ENCODE results near the gene BCAS3.

The BCAS3 gene

DNA sequence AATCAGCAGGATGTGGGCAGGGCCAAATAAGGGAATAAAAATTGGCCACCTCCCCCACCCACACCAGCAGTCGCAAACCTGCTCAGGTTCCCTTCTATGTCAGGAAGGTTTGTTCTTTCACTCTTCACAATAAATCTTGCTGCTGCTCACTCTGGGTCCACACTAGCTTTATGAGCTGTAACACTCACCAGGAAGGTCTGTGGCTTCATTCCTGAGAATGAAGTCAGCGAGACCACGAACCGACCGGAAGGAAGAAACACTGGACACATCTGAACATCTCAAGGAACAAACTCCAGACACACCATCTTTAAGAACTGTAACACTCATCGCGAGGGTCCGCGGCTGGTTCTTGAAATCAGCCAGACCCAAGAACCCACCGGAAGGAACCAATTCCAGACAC is 606.5 kb downstream of the BCAS3 start:
- no peaks in the 10 kb centered on the region for H3K9me2 ChIP-seq (ENCODE audit: low read depth, low read length)
- H3K27ac ChIP-seq (ENCODE audit: low read depth, low read length, poor library complexity, severe bottlenecking) = no peak overlapping the region
- H3F3A ChIP-seq (ENCODE audit: insufficient read depth, low read length) = no peaks in the 10 kb centered on the region
- H3K79me2 ChIP-seq (ENCODE audit: insufficient read depth, low read length) = no peaks in the 10 kb centered on the region
- no peak overlapping the region for H2AFZ ChIP-seq (ENCODE audit: low read length)
- H3K27me3 ChIP-seq (ENCODE audit: insufficient read depth, low read length) = no peaks in the 10 kb centered on the region
- H3K4me1 ChIP-seq (ENCODE audit: insufficient read depth, low read length, severe bottlenecking) = peaks cover 9% of the 10 kb centered on the region
- TF ChIP-seq EZH2 (IDR thresholded peaks at IDR 0.05; ENCODE audit: borderline replicate concordance, low read length) = no peak
- TF ChIP-seq, protein P1, sequence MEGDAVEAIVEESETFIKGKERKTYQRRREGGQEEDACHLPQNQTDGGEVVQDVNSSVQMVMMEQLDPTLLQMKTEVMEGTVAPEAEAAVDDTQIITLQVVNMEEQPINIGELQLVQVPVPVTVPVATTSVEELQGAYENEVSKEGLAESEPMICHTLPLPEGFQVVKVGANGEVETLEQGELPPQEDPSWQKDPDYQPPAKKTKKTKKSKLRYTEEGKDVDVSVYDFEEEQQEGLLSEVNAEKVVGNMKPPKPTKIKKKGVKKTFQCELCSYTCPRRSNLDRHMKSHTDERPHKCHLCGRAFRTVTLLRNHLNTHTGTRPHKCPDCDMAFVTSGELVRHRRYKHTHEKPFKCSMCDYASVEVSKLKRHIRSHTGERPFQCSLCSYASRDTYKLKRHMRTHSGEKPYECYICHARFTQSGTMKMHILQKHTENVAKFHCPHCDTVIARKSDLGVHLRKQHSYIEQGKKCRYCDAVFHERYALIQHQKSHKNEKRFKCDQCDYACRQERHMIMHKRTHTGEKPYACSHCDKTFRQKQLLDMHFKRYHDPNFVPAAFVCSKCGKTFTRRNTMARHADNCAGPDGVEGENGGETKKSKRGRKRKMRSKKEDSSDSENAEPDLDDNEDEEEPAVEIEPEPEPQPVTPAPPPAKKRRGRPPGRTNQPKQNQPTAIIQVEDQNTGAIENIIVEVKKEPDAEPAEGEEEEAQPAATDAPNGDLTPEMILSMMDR (IDR thresholded peaks at IDR 0.05; ENCODE audit: low read length) = no peak
- no peak overlapping the region for H3K4me3 ChIP-seq (ENCODE audit: low read depth, low read length, poor library complexity, severe bottlenecking)
- no peaks in the 10 kb centered on the region for H4K20me1 ChIP-seq (ENCODE audit: insufficient read depth, low read length)
- H3K9me3 ChIP-seq (ENCODE audit: low read length) = no peaks in the 10 kb centered on the region
- no peak overlapping the region for H3K4me2 ChIP-seq (ENCODE audit: low read length)
- no peaks in the 10 kb centered on the region for H3K36me3 ChIP-seq (ENCODE audit: insufficient read depth, low read length)
- H3K9ac ChIP-seq (ENCODE audit: low read length) = no peak overlapping the region

DNA sequence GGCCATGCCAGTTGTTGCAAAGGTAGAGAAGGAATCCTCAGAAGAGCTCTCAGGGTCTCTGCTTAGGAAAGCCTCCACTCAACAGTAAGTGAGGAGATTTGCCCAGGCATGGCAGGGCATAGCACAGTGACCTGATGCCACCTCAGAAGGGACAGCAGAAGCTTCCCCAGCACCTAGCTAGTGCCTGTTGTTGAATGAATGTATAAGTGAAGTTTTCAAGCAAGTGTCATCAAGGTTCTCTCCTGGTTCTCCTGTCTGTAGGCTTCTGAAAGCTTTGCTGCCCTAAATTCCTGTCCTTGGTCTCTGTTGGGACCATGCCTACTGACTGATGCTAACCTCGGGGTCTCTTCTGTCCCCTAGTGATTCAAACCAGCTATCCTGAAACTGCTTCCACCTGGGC is 607.1 kb downstream of the BCAS3 start:
- Histone ChIP-seq H4K20me1 (ENCODE audit: insufficient read depth, low read length) (no peaks in the 10 kb centered on the region), H3K36me3 (ENCODE audit: insufficient read depth, low read length) (no peaks in the 10 kb centered on the region), H3K27ac (ENCODE audit: low read depth, low read length, poor library complexity, severe bottlenecking) (no peak overlapping the region), H3F3A (ENCODE audit: insufficient read depth, low read length) (no peaks in the 10 kb centered on the region), H3K4me2 (ENCODE audit: low read length) (no peak overlapping the region), H3K27me3 (ENCODE audit: insufficient read depth, low read length) (no peaks in the 10 kb centered on the region), H2AFZ (ENCODE audit: low read length) (no peak overlapping the region), H3K9me2 (ENCODE audit: low read depth, low read length) (no peaks in the 10 kb centered on the region), H3K9me3 (ENCODE audit: low read length) (no peaks in the 10 kb centered on the region), H3K4me1 (ENCODE audit: insufficient read depth, low read length, severe bottlenecking) (peaks cover 3% of the 10 kb centered on the region), H3K4me3 (ENCODE audit: low read depth, low read length, poor library complexity, severe bottlenecking) (no peak overlapping the region), H3K79me2 (ENCODE audit: insufficient read depth, low read length) (no peaks in the 10 kb centered on the region), H3K9ac (ENCODE audit: low read length) (no peak overlapping the region)
- TF ChIP-seq EZH2 (IDR thresholded peaks at IDR 0.05; ENCODE audit: borderline replicate concordance, low read length) = no peak
- TF ChIP-seq, protein P1 (IDR thresholded peaks at IDR 0.05; ENCODE audit: low read length) = no peak

DNA sequence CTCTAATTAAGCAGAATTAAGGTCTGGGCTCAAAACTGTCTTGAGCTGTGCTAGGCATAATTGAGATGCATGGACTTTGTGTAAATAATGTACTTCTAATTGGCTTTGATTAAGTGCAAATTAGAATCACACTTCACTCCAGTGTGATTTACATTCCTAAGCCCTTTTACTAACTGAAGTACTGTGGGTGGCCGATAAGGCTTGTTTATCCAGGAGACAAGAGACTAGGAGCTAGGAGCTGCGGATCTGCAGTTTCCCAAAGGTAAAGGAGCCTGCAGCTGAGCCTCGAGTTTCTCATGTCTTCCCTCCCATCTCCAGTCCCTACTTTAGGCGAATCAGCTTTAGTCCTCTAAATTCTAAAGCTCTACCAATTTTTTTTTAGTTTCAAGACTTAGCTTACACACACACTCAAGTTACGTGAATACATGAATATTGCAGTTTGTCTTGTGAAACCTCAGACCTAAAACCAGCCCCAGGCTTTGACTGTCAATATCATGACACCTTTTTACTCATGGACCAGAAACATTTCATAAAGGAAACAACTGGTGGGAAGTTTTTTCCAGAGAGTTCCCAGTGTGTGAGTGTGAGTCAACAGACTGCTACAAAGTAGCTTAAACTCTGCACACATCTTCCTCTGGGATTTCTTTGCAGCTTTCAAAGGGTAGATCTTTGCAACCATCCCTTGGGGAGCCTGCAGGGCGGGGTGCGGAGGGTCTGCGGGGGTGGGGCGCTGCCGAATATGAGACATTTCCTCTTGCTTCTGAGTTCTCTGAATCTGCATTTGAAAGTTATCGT is 608.1 kb downstream of the BCAS3 start:
- Histone ChIP-seq H3K27me3 (ENCODE audit: insufficient read depth, low read length) (no peaks in the 10 kb centered on the region), H4K20me1 (ENCODE audit: insufficient read depth, low read length) (no peaks in the 10 kb centered on the region), H2AFZ (ENCODE audit: low read length) (no peak overlapping the region), H3K4me3 (ENCODE audit: low read depth, low read length, poor library complexity, severe bottlenecking) (no peak overlapping the region), H3K79me2 (ENCODE audit: insufficient read depth, low read length) (no peaks in the 10 kb centered on the region), H3K27ac (ENCODE audit: low read depth, low read length, poor library complexity, severe bottlenecking) (no peak overlapping the region), H3K9me2 (ENCODE audit: low read depth, low read length) (no peaks in the 10 kb centered on the region), H3K4me1 (ENCODE audit: insufficient read depth, low read length, severe bottlenecking) (no peaks in the 10 kb centered on the region), H3F3A (ENCODE audit: insufficient read depth, low read length) (no peaks in the 10 kb centered on the region), H3K36me3 (ENCODE audit: insufficient read depth, low read length) (no peaks in the 10 kb centered on the region), H3K4me2 (ENCODE audit: low read length) (no peak overlapping the region), H3K9ac (ENCODE audit: low read length) (no peak overlapping the region), H3K9me3 (ENCODE audit: low read length) (no peaks in the 10 kb centered on the region)
- TF ChIP-seq EZH2 (IDR thresholded peaks at IDR 0.05; ENCODE audit: borderline replicate concordance, low read length) = no peak
- TF ChIP-seq, protein P1 (IDR thresholded peaks at IDR 0.05; ENCODE audit: low read length) = no peak

Data from OCI-LY1 (cell line).